A204.1 (cell line): ENCODE results near the gene DHX35.
"Not testable (repeated sequence)": the region's sequence is repeated elsewhere in the genome, so short reads cannot be mapped to it uniquely, and the experiment has no call there.

Source experiments
- FAIRE-seq: peaks from 2 replicates; lab custom pipeline; 2012; peaks lifted over from hg19 to GRCh38; lab: Jason Lieb, UNC

The DHX35 gene

DNA sequence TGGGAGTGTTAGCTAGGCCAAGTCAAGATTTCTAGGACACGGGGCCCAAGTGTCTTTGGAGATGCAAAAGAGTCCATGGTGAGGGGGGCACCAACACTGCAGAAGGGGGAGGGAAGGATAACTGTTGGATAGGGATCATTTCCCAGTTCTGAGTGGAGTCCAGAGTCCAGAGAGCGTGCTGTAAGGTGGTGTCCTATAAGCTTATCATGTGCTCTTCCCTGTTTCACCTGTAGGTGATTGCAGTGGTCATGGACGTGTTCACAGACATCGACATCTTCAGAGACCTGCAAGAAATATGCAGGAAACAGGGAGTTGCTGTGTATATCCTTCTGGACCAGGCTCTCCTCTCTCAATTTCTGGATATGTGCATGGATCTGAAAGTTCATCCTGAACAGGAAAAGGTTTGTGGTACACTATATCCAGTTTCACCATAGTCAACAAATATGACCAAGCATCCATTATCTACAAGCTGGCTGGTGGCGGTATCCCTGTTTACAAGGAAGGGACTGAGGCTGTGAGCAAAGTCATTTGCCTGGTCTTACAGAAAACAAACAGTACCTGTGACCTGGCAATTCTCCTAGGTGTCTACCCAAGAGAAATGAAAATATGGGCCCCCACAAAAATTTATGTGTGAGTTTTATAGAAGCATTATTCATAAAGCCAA, 20.3 kb upstream of the DHX35 start:
- no peak for FAIRE-seq

DNA sequence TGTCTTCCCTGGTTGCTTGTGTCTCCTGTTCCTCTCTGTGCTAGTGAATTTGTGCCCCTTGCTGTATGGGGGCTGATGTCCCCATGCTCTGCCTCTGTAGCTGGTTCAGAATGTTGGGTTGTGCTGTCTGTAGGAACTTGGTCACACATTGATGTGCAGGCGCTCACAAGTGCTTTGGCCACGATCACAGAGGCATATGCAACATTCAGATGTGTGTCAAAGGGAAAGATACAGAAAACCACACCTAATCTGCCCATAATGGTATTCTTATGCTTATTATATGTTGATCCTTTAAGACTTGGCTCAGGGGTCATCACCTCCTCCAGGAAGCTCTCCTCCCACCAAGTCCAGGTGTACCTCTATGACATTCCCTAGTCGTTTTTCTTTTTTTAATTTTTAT, 17.1 kb upstream of the DHX35 start:
- no peak for FAIRE-seq

GRCh38 chr20:38946836-38947235, 15.3 kb upstream of the DHX35 start:
- no peak for FAIRE-seq

- no peak for FAIRE-seq
These were observed 14.2 kb upstream of the DHX35 start for GRCh38 chr20:38947931-38948362.

- no peak for FAIRE-seq
These were observed 11.9 kb upstream of the DHX35 start for GRCh38 chr20:38950254-38950653.

- no peak for FAIRE-seq
These were observed 10.5 kb upstream of the DHX35 start for GRCh38 chr20:38951611-38952010.

- FAIRE-seq: no peak
These were observed 10.0 kb upstream of the DHX35 start for GRCh38 chr20:38952153-38952552.

DNA sequence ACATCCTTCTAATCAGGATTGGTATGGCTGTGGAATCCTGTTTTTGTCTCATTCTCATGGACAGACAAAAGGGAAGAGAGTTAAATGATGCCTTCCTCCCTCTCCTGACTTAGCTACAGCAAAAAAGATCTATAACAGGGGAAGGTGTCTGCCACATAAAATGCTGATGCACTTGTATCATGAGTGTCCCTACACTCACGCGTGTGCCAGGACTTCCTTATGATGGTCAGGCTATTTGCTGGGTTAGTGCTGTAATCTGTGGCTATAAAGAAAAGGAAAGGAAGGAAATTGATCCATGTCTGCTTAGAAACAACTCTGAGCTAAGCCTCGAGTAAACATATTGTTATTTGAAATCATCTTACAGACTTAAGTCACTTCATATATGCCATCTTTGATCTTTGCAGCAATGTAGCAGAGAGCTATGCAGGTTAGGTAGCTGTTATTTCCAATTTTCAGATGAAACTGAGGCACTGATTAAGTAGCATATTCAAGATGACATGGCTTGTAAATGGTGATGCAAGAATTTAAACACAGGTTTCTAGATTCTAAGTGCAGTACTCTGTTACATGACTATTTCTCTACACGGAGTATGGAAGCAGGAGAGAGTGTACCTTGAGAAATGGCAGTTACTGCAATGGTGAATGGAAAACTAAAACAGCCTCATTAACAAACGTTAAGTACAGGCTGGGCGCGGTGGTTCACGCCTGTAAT, 8.4 kb upstream of the DHX35 start:
- no peak for FAIRE-seq

DNA sequence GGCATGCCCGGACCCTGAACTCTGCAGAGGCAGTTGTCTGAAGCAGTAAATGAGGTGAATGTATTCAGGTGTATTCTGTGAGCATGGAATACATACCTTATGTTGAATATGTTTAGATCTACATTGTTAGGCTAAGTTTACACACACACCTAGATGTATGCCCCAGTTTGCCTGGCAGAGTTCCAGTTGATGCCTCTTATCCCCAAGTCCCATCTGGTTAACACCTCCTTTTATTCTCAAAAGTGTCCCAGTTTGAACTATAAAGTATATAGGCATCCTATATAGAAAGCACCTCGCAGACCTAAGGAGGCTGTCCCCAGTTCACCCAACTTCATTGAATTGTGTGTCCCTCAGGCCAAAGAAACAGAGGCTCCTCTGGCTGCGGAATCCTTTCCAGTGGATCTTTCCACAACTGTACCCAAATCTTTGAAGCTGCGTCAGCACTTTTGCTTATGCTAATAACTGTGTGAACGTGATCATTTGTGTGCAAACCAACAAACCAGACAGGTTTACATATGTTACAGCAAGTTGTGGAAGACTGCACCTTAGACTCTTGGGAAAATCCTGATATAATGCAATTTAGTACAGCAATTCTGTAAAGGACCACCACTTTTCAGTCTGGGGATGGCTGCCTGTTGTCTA, 4.8 kb upstream of the DHX35 start:
- FAIRE-seq: no peak

DNA sequence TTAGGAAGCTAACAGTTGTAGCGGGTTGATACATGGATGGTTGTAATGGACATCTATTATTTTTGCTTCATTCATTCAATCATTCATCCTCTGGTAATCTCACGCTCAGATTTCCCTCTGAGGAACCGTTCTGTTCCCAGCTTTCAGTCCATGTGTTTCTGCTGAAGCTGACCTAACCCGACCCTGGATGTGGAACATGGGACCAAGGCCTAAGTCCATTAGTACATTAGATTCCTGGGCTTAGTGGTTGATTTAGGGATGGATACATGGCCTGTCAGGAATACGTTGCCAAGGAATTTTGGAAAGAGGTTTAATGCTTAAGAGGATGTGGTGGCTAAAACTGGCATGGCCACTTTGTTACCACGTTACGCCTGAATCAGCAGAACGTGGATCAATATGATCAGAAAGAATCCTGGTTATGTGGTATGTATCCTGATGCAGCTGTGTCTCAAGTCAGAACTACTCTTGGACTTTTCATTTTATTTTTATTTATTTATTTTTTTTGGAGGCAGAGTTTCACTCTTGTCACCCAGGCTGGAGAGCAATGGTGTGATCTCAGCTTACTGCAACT, 4.1 kb upstream of the DHX35 start:
- FAIRE-seq: no peak

DNA sequence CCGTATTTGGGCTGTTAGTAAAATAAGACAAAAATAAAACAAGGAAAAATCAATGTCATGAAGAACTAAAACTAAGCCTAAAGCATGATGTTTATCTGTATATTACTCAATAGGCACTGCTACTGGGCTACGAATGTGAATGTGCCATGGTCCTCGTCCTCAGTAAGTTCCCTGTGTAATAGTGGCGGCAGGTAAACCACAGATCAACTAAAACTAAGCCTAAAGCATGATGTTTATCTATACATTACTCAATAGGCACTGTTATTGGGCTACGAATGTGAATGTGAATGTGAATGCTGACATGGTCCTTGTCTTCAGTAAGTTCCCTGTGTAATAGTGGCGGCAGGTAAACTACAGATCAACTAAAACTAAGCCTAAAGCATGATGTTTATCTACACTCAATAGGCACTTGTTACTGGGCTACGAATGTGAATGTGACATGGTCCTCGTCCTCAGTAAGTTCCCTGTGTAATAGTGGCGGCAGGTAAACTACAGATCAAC, 1.9 kb upstream of the DHX35 start:
- FAIRE-seq: not testable (repeated sequence)

GRCh38 chr20:38961530-38962043, 557 bp upstream of the DHX35 start:
- no peak for FAIRE-seq

DNA sequence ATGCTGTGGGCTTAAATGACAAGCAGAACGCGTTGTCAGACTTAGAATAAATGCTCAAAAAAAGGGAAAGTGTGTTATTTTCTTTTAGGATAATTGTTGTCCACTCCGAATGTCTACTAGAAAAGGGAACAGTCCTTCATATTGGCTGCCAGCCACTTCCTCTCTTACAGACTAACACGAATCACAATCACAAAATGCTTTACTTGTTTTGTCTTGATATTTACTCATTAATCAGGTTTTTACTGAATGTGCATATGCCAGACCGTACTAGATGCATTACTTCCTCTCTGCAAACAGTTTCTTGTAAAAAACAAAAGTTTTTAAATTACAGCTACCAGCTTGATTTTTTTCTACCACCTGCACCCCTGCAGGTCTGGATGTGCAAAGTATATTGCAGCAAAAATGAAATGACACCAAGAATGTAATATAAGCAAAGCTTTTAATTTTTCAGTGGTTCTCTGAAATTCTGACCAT, 821 bp downstream of the DHX35 start:
- FAIRE-seq: no peak

GRCh38 chr20:38963745-38964144, 1.6 kb downstream of the DHX35 start:
- FAIRE-seq: no peak

DNA sequence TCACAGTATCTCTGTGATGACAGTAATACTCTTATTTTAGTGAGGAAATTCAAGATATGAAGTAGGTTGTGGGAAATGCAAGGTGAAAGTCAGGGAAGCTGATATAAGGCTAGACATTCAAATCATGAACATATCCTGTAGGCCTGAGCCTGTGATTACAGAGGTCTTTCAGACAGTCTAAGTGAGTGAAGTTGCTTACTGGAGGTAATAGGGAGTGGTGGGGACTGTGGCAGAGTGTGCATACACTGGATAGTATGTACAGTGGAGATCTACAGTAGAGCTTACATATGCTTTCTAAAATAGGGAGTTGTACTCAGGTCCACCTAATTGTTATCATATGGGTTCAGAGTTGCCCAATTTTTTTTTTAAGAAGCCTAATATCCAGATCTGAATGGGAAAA, 3.1 kb downstream of the DHX35 start:
- FAIRE-seq: no peak

DNA sequence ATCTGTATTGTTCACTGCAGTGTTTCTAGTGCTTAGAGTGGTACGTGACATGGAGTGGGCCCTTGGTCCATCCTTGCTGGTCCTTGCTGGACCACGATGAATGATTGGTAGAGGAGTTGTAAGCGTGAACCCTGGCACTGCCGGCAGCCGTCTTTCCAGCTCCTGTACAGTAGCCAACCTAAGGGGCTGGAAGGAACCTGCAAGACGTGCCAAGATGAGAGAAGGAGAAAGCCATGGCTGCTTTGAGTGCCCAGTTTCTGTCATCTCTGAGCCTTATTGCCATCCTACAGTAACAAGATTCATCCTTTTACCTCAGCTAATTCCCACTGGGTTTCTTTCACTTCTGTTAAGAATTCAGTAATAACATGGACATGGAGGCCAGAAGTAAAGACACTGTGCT, 5.9 kb downstream of the DHX35 start:
- no peak for FAIRE-seq

- no peak for FAIRE-seq
These were observed 7.6 kb downstream of the DHX35 start for GRCh38 chr20:38969708-38970107.

GRCh38 chr20:38970302-38970701, 8.2 kb downstream of the DHX35 start:
- no peak for FAIRE-seq

GRCh38 chr20:38973107-38973506, 11.0 kb downstream of the DHX35 start:
- no peak for FAIRE-seq

DNA sequence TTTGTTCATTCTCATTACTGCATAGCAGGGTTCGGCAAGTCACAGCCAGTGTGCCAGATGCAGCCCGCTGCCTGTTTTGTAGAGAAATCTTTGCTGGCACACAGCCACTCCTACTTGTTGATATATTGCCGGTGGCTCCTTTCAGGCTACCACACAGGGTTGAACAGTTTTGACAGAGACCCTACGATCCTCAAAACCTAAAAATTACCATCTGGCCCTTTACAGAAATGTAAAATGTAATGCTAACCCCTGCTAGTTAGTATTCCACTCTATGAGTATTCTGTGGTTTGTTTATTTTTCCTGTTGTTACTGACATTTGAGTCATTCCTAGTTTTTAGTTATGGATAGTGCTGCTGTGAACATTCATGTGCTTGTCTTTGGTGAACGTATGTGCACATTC, 11.5 kb downstream of the DHX35 start:
- no peak for FAIRE-seq

GRCh38 chr20:38975539-38976120, 13.5 kb downstream of the DHX35 start:
- no peak for FAIRE-seq

DNA sequence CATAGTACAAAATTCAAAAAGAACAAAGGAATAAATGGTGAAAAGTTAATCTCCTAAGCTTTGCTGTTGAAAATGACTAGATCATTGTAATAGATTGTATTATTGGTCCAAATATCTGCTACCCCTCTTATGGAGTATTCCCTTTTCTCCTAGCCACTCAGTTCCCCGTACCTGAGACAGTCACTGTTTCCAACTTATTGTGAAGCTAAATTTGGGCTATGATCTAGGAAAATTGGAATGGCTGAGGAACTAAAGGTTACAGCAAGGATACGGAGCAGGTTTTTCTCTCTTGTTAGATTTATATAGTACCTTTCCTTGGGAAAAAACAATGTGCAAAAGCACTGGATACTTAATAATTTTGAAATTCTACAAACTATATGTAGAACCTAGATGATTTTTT, 17.3 kb downstream of the DHX35 start:
- no peak for FAIRE-seq
